ENCODE data around the gene CALB2. TPM values are rescaled to one million over a fixed set of nuclear protein-coding genes. Genes with fewer than 3 reads are reported as not detected.

CALB2 gene
- total RNA-seq, 1 donor from 2014 or later: 0.64 TPM

GRCh38 chr16:71376465-71377157 is 18.1 kb downstream of the CALB2 start:
- DNase-seq (ENCODE audit: low spot score in 2 of 2): no peak
- no peaks in the 10 kb centered on the region for H3K4me1 ChIP-seq
- no peak for TF ChIP-seq CTCF (IDR thresholded peaks at IDR 0.05)
- no peak overlapping the region for H3K27ac ChIP-seq
- H3K9me3 ChIP-seq: no peaks in the 10 kb centered on the region
- no peak overlapping the region for H3K4me3 ChIP-seq
- intact Hi-C loops (cut with DNase I): no loop called here
- no peaks in the 10 kb centered on the region for H3K36me3 ChIP-seq
- no peaks in the 10 kb centered on the region for H3K27me3 ChIP-seq

DNA sequence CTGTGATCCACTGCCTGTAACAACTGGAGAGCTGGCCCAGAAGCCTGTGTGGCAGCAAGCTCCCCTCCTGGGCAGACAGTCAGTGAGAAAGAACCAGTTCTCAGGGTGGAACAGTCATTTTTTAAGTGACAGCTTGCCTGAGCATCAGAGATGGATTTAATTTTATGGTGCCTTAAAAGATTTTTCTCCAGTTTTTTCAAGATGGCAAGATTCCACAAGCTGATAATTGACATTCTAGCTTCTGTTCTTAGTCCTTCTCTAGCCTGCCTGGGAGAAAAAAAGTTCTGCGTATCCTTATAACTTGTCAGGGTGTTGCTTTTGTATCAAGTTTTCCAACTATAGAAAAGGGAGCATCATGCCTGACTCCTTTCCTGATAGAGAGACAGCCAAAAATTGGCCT is 21.2 kb downstream of the CALB2 start:
- DNase-seq (ENCODE audit: low spot score in 2 of 2): no peak
- Histone ChIP-seq H3K27me3 (no peaks in the 10 kb centered on the region), H3K36me3 (no peaks in the 10 kb centered on the region), H3K4me3 (no peak overlapping the region), H3K27ac (no peak overlapping the region), H3K4me1 (no peaks in the 10 kb centered on the region), H3K9me3 (no peaks in the 10 kb centered on the region)
- intact Hi-C loops (cut with DNase I): no loop called here
- no peak for TF ChIP-seq CTCF (IDR thresholded peaks at IDR 0.05)

GRCh38 chr16:71380831-71381230 is 22.3 kb downstream of the CALB2 start:
- H3K36me3 ChIP-seq: no peaks in the 10 kb centered on the region
- no peaks in the 10 kb centered on the region for H3K4me1 ChIP-seq
- intact Hi-C loops (cut with DNase I): no loop called here
- no peak for TF ChIP-seq CTCF (IDR thresholded peaks at IDR 0.05)
- DNase-seq (ENCODE audit: low spot score in 2 of 2): no peak
- no peaks in the 10 kb centered on the region for H3K9me3 ChIP-seq
- H3K4me3 ChIP-seq: no peak overlapping the region
- no peaks in the 10 kb centered on the region for H3K27me3 ChIP-seq
- H3K27ac ChIP-seq: no peak overlapping the region

DNA sequence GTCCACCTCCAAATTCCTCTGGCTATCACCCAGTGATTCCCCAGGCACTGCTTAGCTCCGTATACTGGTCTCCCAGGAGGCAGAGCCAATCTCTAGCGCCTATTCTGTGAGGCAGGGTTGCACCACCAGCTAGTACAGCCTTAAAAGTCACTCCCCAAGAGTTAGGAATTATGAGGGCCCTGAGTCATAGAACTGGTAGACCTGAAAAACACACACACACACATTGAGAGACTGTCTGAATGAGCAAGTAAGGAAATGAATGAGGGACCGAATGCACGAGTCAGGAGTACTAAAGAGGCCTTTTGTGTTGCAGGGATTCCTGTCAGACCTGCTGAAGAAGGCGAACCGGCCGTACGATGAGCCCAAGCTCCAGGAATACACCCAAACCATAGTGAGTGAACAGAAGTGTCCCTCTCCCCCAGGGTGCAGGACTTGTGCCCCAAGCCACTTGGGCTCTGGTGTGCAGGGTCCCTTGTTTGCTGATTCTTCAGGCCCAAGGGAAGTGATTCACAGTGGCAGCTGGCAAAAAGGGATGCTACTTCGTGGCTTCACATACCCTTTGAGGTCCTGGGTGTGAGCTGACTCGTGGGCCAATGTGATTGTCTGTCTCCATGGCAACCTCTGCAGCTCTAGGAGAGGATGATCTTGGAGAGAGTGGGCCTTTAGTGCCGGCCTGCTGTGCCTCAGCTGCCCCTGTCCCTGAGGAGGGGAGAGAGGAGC is 24.7 kb downstream of the CALB2 start:
- no peaks in the 10 kb centered on the region for H3K27me3 ChIP-seq
- no peak for DNase-seq (ENCODE audit: low spot score in 2 of 2)
- no peak overlapping the region for H3K4me3 ChIP-seq
- TF ChIP-seq CTCF (IDR thresholded peaks at IDR 0.05): no peak
- H3K9me3 ChIP-seq: no peaks in the 10 kb centered on the region
- H3K27ac ChIP-seq: no peak overlapping the region
- intact Hi-C loops (cut with DNase I): no loop called here
- H3K4me1 ChIP-seq: no peaks in the 10 kb centered on the region
- H3K36me3 ChIP-seq: no peaks in the 10 kb centered on the region

DNA sequence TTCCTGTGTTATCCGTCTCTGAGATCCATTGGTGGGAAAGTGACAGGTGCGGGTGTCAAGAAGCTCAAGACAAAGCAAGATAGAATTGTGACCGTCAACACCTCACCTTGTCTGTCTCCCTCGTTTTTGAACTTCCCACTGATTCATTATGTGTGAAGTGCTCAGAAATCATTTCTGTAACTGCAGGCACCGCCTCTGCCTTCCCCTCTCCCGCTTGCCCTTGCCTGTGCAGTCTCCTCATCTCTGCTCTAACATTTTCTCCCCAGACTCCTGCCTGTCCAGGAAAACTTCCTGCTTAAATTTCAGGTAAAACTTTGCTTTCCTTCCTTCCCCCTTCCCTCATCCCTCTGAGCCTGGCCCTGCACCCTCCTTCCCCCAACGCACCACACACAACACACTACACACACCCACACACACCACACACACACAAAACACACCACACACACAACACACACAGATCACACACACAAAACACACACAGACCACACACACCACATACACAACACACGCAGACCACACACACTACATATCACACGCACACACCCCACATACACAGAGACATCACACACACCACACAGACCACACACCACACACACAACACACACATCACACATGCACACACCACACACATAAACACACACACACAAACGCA is 25.7 kb downstream of the CALB2 start:
- no peaks in the 10 kb centered on the region for H3K36me3 ChIP-seq
- DNase-seq (ENCODE audit: low spot score in 2 of 2): no peak
- H3K4me1 ChIP-seq: no peaks in the 10 kb centered on the region
- TF ChIP-seq CTCF (IDR thresholded peaks at IDR 0.05): no peak
- no peak overlapping the region for H3K27ac ChIP-seq
- H3K4me3 ChIP-seq: no peak overlapping the region
- H3K9me3 ChIP-seq: no peaks in the 10 kb centered on the region
- no peaks in the 10 kb centered on the region for H3K27me3 ChIP-seq
- intact Hi-C loops (cut with DNase I): no loop called here

All from ascending aorta (tissue), 2 donors.